HG02870 (cell line): ENCODE results near the gene DDX41.

Experiments
- ATAC-seq: cut with Tn5 transposase; IDR thresholded peaks from one replicate; pipeline ENCODE4 v1.9.1; 2021; ENCODE audit warnings: mild to moderate bottlenecking, moderate library complexity; ENCODE audit not compliant: unreplicated experiment

DDX41 gene

GRCh38 chr5:177471610-177472356, 45.0 kb downstream of the DDX41 start:
- ATAC-seq: no peak

GRCh38 chr5:177470759-177471536, 45.8 kb downstream of the DDX41 start:
- ATAC-seq: no peak

DNA sequence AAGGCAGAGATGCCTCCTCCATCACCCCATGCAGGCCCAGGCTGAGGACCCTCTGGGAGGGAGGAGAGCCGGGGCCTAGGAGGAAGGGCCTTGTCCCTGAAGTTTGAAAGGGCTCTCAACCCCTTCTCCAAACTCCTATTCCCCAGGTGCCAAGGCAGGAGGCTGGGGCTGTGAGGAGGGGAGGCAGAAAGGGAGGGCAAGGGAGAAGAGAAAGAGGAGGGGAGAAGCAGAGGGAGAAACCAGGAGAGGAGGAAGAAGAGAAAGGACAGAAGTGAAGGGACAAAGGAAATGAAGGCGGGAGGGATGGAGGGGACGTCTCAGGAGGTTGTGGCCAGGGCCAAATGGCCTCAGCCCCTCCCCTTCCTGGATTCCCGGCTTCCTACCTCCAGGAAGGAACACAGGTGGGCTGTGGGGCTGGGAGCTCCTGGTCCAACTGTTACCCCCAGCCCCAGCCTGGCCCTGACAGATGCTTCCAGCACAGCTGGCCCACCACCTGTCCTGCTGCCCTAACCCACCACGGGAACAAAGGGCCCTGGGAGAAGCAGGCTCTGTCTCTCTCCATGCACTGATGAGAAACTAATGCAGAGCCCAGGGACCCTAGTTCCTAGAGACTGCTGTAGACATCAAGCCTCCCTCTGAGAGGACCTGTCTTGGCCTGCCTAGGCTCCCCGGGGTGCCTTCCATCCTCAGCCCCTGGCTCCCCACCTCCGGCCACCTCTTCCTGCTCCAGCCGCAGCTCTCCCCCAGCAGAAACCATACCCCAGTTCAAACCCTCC, 46.8 kb downstream of the DDX41 start:
- no peak for ATAC-seq

- no peak for ATAC-seq
Measured at GRCh38 chr5:177468685-177469628, 47.8 kb downstream of the DDX41 start.

- no peak for ATAC-seq
Measured at GRCh38 chr5:177468329-177468684, 48.5 kb downstream of the DDX41 start.

DNA sequence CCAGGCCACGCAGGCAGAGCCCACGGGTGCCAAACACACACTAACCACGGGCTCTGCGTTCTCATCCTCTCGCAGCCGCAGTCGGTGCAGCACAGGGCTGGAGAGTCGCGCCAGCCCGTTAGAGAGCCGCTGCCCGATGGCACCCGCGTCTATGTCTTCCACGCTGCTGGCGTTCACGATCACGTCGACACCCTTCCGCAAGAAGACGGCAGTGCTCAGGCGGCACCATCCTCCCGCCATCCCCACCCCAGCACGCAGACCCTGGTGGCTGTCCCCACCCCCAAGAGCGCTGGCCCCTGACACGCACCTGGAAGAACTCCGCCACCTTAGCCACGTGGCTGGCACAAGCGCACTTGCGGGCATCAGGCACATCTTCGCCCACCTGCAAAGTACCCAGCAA, 49.3 kb downstream of the DDX41 start:
- ATAC-seq: no peak

DNA sequence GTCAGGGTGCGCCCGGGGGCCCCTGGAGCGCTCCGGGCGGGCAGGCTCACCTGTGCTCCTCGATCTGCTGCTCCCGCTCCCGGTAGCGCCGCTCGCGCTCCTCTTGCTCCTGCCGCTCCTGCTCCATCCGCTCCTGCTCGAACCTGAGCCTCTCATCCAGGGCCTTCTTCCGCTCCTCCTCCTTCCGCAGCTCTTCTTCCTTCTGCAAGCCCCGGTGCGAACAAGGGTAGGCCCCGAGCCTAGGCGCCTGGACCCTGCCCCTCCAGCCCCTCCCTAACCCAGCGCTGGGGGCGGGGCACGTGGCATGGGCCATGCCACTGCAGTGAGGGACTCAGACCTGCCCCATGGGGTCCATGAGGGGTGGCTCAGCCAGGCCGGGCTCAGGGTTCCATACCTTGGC, 49.9 kb downstream of the DDX41 start:
- no peak for ATAC-seq

DNA sequence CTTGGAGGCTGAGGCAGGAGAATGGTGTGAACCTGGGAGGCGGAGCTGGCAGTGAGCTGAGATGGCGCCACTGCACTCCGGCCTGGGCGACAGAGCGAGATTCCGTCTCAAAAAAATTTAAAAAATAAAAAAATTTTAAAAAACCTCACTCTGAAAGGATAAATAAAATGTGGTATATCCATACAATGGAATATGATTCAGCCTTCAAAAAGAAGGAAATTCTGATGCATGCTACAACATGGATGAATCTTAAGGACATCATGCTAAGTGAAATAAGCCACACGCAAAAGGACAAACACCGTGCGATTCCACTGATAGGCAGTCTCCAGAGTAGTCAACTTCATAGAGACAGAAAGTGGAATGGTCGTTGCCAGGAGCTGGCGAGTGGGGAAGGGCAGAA, 51.7 kb downstream of the DDX41 start:
- no peak for ATAC-seq

DNA sequence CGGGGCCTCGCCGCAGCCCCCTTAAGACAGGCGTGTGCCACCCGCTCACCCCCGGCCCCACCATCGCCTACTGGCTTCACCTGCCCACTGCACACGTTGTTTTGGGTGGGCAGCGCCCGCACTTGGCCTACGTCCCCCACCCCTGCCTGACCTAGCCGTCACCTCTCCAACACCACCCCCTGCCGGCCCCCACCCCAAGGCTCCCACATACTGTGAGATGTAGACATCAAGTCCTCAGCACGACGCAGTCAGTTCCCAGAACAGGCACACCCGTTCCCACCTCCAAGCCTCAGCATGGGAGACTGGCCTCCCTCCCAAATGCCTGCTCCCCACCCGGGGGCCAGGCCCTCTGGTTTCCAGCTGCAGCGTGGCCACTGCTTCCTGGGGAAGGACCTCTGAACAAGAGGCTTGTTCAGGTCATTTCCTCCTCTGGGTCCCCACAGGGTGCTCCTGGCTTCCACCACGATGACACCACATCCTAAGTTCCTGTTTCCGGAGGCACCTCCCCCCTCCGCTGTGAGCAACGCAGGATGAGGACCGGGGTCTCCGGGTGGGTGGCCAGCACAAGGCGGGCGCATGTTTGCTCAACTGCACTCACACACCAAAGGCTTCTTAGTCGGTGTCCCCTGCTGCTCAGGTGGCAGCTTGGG, 54.6 kb downstream of the DDX41 start:
- no peak for ATAC-seq
